Retinal pigment epithelial cell (primary cell): Measurements from ENCODE around the gene SLC20A1.

Experiments
- DNase-seq: peaks from one replicate; pipeline ENCODE4 v3.0.0-alpha.2; 2010; ENCODE audit warnings: low read depth
- H3K4me3 ChIP-seq: 2 replicates; pipeline ENCODE4 v1.5.1; 2011; ENCODE audit warnings: mild to moderate bottlenecking, low read length, control low read depth, moderate library complexity
- TF ChIP-seq, protein P1 (sequence below): conservative IDR thresholded peaks from 2 replicates; pipeline ENCODE4 v1.5.1; 2011; ENCODE audit warnings: low read depth, low read length, control low read depth, inconsistent platforms

Gene SLC20A1, protein sequence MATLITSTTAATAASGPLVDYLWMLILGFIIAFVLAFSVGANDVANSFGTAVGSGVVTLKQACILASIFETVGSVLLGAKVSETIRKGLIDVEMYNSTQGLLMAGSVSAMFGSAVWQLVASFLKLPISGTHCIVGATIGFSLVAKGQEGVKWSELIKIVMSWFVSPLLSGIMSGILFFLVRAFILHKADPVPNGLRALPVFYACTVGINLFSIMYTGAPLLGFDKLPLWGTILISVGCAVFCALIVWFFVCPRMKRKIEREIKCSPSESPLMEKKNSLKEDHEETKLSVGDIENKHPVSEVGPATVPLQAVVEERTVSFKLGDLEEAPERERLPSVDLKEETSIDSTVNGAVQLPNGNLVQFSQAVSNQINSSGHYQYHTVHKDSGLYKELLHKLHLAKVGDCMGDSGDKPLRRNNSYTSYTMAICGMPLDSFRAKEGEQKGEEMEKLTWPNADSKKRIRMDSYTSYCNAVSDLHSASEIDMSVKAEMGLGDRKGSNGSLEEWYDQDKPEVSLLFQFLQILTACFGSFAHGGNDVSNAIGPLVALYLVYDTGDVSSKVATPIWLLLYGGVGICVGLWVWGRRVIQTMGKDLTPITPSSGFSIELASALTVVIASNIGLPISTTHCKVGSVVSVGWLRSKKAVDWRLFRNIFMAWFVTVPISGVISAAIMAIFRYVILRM

GRCh38 chr2:112645310-112646101 is at the start of gene SLC20A1:
SLC20A1 (plus strand) TSS chr2:112645939; CDS start chr2:112646829, 890 bp downstream.
- TF ChIP-seq, protein P1, sequence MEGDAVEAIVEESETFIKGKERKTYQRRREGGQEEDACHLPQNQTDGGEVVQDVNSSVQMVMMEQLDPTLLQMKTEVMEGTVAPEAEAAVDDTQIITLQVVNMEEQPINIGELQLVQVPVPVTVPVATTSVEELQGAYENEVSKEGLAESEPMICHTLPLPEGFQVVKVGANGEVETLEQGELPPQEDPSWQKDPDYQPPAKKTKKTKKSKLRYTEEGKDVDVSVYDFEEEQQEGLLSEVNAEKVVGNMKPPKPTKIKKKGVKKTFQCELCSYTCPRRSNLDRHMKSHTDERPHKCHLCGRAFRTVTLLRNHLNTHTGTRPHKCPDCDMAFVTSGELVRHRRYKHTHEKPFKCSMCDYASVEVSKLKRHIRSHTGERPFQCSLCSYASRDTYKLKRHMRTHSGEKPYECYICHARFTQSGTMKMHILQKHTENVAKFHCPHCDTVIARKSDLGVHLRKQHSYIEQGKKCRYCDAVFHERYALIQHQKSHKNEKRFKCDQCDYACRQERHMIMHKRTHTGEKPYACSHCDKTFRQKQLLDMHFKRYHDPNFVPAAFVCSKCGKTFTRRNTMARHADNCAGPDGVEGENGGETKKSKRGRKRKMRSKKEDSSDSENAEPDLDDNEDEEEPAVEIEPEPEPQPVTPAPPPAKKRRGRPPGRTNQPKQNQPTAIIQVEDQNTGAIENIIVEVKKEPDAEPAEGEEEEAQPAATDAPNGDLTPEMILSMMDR = peak; percentile 40
- H3K4me3 ChIP-seq = peak within 1 kb of the TSS; percentile 79
- peak; percentile 68 for DNase-seq

- no peak overlapping the region for H3K4me3 ChIP-seq
- TF ChIP-seq, protein P1 = no peak
- DNase-seq = no peak
Observed at GRCh38 chr2:112597537-112598322, 48.0 kb upstream of the SLC20A1 start.

DNA sequence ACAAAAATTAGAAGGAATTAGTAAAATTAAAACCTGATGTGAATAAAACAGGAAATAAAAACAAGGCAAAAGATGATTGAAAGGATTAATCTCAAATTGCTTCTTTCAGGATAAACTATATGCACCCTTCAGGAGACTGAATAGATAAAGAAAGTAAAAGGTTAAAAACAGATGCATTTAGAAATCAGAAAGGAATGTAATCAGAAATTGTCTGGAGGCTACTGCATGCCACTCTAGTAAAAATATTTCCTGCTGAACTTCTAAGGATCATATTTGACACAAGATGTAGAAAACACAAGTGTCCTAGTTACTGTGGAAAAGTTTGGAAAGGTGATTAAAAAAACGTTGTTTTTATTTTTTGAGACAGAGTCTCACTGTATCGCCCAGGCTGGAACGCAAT is 45.1 kb upstream of the SLC20A1 start:
- TF ChIP-seq, protein P1 = no peak
- H3K4me3 ChIP-seq = no peak overlapping the region
- no peak for DNase-seq

DNA sequence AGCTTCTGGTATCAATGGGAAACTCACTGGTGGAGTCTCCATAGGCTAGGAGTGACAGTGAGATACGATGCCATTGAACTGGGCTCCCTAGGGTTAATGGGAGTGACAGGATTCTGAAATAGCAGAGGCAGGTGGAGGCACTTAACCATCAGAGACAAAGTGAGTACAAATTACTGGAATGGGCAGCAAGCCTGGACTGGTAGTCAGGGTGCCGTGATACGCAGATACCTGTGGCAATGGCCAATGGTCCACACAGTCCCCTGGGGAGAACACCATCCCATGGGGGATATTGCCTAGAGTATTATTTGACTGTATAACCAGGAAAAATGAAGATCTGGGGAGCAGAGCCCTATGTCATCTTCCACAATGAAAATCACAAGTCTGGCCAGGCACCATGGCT is 44.0 kb upstream of the SLC20A1 start:
- no peak for DNase-seq
- H3K4me3 ChIP-seq = no peak overlapping the region
- TF ChIP-seq, protein P1 = no peak

- H3K4me3 ChIP-seq = no peak overlapping the region
- TF ChIP-seq, protein P1 = no peak
- DNase-seq = no peak
Observed at GRCh38 chr2:112602917-112603316, 42.8 kb upstream of the SLC20A1 start.

- DNase-seq = no peak
- no peak overlapping the region for H3K4me3 ChIP-seq
- TF ChIP-seq, protein P1 = no peak
Observed at GRCh38 chr2:112603731-112604130, 42.0 kb upstream of the SLC20A1 start.
